Spleen (tissue), 7 donors: ENCODE results near the gene SCFD2.

Source experiments
- POLR2A ChIP-seq, 3 donors: fragments of 450-650 bp; IDR thresholded peaks; one replicate each; pipeline ENCODE4 v1.5.1; 2017; ENCODE audit warnings: antibody characterized with exemption in 3 of 3, mild to moderate bottlenecking in 1 of 3
- POLR2AphosphoS5 ChIP-seq, 3 donors: sonication (generic); formaldehyde crosslinking; IDR thresholded peaks; one replicate each; pipeline ENCODE4 v1.5.1; 2017; ENCODE audit warnings: antibody characterized with exemption in 3 of 3
- TF ChIP-seq, protein P1 (sequence below), 11 experiments: fragments of 200-600 bp in 7 of 11; fragments of 450-650 bp in 4 of 11; sonication (generic) in 4 of 11; IDR thresholded peaks in 8 of 11; conservative IDR thresholded peaks in 3 of 11; 1 replicate in 7 of 11; 2 replicates in 4 of 11; pipeline versions ENCODE4 v1.4.0 to v1.8.0; 2016 to 2021; ENCODE audit warnings: antibody characterized with exemption in 11 of 11, inconsistent platforms in 4 of 11, mild to moderate bottlenecking in 1 of 11
- donor health status: DM: no; HTN: no; CAD: no; lungs with moderate emphysema.
- donor health status: DM: no; HTN: no; CAD: no.
- donor health status: DM: no; HTN: no; CAD: no.

DNA sequence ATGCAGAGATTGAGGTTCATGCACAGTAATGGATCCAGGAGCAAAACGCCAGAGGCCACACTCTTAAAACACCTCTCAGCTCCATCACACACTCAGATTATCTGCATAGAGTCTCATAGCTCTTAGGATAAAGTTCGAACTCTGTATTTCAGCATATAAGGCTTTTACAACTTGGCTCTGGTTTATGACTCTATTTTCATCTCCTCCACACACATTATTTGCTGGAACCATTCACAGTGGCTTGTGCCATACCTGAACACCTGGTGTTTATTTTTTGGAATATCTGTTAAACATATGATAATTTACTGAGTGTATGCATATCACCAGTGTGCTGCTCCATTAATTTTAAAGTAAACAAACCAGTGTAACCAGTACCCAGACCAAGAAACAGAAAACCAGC is 476.5 kb downstream of the SCFD2 start:
- TF ChIP-seq, protein P1, sequence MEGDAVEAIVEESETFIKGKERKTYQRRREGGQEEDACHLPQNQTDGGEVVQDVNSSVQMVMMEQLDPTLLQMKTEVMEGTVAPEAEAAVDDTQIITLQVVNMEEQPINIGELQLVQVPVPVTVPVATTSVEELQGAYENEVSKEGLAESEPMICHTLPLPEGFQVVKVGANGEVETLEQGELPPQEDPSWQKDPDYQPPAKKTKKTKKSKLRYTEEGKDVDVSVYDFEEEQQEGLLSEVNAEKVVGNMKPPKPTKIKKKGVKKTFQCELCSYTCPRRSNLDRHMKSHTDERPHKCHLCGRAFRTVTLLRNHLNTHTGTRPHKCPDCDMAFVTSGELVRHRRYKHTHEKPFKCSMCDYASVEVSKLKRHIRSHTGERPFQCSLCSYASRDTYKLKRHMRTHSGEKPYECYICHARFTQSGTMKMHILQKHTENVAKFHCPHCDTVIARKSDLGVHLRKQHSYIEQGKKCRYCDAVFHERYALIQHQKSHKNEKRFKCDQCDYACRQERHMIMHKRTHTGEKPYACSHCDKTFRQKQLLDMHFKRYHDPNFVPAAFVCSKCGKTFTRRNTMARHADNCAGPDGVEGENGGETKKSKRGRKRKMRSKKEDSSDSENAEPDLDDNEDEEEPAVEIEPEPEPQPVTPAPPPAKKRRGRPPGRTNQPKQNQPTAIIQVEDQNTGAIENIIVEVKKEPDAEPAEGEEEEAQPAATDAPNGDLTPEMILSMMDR (IDR thresholded peaks at IDR 0.05 in 8 of 11, conservative IDR thresholded peaks at IDR 0.05 in 3 of 11): no peak
- TF ChIP-seq POLR2A (IDR thresholded peaks at IDR 0.05): no peak
- TF ChIP-seq POLR2AphosphoS5 (IDR thresholded peaks at IDR 0.05): no peak
